ENCODE measurements around the gene SFXN5.
A peak's percentile ranks its signal among the peaks of the same experiment; 100 is the strongest.
"Not testable (repeated sequence)": the region's sequence is repeated elsewhere in the genome, so short reads cannot be mapped to it uniquely, and the experiment has no call there.

Gene SFXN5

DNA sequence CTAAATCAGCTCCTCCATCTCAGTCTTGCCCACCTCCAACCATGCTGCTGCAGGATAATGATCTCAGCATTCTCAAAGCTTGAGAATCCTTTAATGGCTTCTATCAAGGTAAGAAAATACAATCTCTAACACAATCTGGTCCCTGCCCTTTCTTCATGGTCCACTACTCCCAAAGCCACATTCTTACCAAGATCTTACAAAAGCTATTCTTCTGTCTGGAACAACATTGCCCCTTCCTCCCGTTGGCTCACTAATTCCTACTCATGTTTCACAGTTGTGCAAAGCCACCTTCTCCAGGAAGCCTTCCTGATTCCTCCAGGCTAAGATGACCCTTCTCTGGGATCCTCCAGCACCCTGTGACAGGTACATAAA is 5.9 kb upstream of the SFXN5 start:
- no peak for DNase-seq (ENCODE audit: low spot score)

DNA sequence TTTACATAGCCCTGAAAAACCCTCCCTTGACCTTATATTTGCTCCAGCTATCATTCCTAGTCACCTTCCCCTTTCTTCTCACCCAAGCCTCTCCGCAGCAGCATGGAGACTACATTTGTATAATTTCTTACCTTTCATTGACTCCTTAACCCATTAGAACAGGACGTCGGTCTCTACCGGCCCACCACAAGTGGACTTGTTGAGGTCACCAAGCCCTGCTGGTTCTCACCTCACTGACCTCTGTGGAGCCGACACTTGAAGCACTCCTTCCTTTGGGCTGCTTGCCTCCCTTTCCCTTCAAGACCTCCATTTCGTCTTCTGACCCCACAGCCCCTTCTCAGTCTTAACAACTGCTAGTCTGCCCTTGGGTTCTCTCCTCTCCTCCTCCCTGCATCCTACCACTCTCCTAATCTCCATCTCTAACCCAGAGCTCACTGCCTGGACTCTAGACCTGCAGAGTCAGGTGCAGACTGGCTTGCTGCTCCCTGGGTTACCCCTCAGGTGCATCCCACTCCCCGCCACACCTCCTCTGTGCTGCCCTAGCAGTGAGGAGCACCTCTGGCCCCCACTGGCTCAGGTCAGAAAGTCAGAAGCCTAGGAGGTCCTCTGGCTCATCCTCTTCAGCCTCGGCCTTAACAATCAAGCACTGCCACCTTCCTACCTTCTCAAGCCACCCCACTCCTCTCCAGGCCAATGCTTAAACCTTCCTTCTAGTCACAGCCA is 5.3 kb upstream of the SFXN5 start:
- no peak for DNase-seq (ENCODE audit: low spot score)

DNA sequence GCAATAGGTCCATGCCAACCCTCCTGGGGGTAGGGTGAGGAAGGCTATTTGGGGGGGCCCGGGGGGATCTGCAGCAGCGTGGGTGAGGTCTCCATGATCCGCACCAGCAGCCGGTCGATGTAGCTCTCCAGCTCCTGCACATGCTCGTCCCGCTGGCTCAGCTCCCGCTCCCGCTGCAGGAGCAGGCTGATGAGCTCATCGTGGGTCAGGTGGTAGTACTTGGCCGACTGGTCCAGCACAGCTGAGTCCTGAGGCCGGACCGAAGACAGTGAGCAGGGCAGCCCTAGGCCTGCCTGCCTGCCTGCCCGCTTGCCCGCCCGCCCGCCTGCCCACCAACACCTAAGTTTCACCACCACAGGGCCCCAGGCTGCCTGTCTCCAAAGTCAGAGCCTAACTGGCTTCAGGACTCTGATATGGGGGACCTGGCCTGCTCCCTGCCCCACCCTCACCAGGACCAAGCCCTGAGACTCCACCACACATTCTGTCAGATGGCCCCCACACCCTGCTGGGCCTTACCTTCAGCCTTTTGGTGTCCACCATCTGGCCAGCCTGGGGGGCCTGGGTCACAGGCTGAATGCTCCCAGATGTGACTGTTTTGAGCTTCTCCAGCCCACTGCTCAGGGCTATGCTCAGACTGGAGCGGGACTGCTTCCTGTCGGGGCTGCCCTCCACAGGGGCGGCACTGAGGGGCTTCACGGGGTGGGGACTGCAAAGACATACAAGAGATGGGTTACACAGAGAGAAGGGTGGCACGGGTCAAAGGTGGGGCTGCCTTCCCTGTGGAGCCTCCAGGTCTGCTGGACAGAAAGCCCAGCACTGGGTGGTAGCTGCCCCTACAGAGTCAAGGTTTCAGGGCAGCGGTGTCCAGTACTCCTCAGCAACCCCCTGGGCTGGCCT is 4.2 kb upstream of the SFXN5 start:
- no peak for DNase-seq (ENCODE audit: low spot score)

DNA sequence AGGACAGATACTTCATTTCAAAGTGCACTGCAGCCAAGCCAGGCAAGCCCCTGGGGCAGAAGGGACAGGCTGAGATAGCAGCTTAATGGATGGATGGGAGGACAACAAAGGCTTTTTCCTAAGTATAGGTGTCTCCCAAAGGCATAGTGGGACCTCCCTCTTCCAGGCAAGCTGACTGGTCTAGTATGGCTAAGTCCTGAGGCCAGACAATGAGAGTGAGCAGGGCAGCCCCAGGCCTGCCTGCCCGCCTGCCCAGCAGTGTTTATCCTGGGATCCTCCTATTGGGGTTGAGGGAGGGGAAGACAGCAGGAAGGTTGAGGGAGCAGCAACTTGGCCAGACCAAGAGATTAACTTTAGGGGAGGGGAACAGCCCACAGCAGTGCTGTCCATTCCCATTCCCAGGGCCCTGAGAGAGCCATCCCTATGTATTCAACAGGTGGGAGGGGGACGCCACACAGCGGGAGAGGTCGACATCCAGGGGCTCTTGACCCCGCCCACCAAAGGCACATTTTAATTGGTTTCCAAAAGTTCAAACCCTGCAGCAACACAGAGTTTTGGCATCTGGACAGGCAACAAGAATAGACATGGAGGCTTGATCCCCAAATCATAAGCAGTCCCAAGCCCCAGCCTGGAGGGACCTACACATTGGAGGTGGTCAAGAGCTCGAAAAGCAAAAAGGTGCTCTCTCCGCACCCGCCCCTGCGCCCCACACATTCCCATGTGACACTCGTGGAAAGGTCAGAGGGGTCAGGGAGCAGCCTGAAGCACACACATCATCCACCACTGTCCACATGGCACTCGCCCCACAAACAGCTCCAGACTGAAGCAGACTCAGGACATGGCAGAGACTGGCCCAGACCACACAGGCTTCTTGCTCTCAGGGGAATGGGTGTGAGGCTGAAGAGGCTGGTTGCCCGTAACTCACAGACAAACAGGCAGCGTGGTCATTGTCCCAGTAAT is 2.9 kb upstream of the SFXN5 start:
- no peak for DNase-seq (ENCODE audit: low spot score)

DNA sequence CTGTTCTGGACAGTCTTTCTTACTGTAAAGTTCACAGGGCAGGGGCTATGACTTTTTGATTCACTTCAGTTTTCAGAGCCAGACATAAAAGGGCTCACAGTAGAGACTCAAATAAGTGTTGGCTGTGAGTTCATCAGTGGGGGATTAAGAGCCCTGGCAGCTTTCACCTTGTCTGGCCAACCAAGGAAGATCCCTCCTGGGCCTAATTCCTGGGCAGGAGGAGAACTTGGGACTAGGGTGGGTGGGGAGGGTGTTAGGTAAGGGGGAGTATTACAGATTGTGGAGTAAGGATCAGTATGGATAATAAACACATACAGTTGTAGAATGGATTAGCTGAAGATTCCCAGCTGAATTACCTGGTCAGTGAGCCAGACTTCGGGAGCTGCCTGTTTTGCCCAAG is 904 bp upstream of the SFXN5 start:
- DNase-seq (ENCODE audit: low spot score): no peak

DNA sequence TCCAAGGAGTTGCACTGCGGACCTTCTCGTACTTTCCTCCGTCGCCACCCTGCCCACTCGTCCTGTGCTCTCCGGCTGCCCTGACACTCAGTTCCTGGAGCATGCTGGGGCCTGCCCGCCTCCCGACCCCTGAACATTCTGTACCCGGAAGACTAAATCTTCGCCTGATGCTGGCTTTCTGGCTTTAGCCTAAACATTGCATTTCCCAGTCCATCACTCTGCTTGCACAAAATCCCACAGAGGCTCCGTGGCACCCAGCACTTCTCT is 550 bp upstream of the SFXN5 start:
- DNase-seq (ENCODE audit: low spot score): no peak

DNA sequence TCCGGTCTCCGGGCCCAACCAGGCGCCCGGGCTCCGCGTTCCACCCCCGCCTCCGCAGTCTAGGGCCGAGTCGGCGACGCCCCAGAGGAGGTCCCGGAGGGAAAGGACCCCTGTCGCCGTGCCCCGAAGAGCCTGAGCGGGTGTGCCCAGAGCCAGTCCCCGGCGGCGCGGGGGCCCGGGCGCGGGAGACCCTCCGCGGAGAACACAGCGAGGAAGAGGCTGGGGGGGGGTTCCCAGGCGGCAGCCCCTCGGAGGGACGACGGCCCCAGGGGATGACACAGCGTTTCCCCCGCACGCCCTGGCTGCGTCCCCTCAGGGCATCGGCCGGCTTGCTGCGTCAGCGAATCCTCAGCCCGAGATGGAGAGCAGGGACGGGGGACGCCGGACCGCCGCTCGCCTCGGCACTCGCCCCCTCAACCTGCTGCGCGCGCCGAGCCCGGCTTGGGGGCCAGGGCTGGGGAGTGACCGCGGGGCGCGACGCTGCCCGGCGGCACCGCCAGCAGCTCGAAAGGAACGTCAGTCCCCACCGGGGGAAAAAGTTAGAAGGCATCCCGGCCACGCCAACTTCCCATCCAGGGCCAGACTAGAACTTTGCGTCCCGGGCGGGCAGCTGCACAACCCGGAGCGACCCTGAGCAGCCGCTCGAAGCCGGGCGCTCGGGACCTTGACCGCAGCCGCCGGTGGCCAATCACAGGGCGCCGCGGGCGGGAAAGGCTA is 711 bp downstream of the SFXN5 start:
- peak; percentile 81 for DNase-seq (ENCODE audit: low spot score)

DNA sequence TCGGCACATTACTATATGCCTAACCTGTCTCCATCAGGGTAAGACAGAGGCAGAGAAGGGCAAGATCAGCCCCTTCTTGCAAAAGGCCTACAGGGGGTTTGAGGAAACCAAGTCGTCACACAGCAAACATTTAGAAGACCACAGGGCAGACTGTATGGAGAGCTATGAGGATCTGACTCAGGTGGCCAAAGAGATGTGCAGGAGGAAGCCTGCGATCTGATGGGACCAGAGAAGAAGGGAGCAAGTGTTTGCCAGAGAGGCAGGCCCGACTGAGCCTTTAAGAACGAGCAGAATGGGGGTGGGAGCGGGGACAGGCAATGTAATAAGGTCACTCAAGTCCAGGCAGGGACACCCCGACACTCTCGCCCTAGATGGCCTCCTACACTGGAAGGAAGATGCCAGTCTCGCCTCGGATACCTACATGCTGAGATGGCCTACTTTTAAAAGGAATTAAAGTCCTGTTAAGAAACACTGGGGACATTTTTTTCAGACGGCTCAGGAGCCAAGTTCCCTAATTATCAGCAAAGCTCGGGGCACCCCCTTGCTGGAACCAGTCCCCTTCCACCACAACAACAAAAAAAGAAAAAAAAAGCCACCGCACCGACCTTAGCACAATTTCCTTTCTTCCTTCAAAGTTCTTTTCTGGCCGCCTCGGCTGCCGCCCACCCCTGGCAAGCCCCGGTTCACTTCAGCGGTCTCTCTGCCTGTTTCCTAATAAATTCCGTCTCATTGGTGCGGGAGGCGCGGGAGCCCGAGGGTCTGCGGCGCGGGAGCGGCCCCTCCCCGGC is 1.5 kb downstream of the SFXN5 start:
- no peak for DNase-seq (ENCODE audit: low spot score)

DNA sequence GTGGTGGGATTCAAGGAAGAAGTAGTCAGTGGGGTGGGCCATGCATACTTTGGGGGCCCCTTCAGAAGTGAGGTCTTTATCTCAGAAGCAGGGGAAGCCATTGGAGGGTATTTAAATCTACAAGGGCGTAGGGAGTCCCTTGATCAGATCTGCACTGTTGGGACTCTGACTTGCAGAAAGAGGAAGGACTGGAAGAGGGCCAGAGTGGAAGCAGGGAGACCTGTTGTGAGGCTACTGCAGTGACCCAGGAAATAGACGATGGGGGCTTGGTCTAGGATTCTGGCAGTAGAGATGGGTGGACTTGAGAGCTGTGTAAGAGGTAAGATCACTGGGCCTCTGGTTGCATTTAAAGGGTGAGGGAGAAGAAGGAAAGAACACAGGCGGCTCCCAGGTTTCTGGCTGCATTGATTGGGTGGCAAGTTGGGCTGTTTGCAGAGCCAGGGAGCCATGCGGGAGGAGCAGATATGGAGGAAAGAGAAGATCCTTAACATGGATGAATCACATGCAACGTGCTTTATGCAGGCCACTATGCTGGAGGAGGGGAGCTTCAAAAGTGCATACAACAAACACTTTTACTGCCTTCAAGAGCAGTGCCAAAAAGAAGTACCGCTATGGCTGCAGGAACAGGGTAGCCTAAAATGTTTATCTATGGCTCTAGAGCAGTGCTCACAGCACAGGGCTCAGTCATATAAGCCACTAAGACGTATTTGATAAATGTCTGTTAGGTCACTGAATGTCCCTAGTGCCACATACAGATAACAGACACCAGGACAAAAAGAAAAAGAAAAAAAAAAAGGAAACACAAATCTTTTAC is 2.3 kb downstream of the SFXN5 start:
- no peak for DNase-seq (ENCODE audit: low spot score)

DNA sequence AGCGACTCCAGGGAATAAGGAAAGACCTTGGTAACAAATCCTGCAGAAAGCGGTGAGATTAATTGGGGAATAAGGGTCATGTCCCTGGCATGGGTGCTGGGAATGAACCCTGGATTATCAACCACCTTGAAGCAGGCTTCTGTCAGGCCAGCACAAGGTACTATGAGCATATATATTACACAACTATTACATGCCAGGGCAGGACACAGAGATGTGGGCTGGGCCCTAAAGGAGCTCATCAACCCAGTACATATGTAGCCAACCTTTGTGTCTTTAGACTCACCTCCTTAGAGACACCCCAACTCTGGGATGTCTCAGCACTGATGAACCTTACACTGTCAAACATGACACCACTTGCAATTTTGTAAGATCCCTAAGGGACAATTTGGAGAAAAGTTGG is 3.4 kb downstream of the SFXN5 start:
- DNase-seq (ENCODE audit: low spot score): no peak

DNA sequence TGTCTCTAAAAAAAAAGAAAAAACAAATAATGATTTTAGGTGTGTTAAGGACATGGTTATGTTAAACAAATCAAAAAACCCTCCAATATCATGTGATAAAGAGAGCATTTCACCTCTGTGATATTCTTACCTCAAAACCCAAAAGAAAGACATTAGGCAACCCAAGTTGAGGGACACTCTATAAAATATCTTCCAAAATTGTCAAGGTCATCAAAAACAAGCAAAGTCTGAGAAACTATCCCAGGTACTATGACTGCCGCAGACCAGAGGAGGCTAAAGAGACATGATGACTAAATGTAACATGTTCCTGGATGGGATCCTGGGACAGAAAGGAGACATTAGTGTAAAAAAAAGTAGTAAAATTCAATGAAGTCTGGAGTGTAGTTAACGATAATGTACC is 4.5 kb downstream of the SFXN5 start:
- no peak for DNase-seq (ENCODE audit: low spot score)

DNA sequence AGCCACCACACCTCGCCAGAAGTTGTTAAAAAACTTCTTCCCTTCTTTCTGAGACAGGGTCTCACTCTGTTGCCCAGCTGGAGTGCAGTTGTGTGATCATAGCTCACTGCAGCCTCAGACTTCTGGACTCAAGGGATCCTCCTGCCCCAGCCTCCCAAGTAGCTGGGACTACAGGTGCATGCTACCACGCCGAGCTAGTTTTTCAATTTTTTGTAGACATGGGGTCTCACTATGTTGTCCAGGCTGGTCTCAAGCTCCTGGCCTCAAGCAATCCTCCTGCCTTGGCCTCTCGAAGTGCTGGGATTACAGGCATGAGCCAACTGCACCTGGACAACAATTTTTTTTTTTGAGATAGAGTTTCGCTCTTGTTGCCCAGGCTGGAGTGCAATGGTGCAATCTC is 6.4 kb downstream of the SFXN5 start:
- not testable (repeated sequence) for DNase-seq (ENCODE audit: low spot score)

DNA sequence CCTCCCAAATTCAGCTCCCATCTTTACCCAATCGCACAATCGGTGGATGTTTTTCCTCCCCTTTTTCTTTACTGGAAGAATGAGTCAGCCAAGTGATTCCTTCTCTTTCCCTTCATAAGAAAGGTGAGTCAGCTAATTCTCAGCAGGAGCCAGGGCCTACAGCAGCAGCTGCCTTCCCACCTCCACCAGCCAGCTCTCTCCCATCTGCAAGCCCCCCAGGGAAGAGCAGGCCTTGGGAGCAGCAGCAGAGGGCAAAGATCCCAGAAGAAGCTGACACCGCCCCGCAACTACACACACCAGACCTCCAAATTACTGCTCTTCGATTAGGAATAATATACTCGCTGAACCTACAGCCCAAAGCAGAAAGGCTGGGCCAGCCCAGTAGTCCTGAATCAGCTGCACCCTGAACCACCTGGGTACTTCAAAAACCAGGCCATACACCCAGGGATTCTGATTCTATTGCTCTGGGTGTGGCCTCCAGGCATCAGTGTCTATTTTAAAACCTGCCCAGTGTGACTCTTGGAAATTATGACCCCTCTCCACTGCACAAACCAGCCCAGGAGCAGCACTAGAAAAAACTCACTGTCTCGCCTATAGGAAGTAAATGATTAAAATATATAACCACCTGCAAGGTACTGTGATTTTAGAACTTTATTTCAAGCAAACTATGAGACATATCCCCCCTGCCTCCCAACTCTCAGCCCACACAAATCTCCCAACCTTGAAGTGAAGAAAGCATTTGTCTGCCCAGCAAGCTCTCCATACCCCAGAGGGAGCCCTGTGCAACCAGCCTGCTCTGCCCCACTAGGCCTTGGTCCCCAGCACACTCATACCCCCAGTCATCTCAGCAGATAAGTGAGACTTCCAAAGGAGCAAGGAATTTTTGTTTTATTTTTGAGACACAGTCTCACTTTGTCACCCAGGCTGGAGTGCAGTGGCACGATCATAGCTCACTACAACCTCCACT is 7.3 kb downstream of the SFXN5 start:
- peak; percentile 44 for DNase-seq (ENCODE audit: low spot score)

DNA sequence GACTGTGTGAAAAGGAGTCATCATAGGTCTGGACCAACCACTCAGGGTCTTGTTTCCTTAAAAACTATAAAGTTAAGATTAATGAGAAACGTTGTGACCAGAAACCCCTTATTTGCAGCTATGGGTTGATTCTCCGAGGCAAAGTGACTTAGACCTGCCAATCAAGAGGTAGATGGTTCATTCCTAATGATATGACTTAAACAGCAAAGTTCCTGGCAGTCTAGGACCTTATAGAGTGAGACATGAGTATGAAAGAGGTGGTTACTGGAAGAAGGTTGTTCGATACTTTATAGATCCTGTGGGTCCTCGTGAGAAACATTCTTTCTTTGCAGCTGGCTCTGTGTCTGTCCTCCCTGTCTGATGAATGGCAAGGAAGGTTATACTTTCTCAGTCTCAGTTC is 8.0 kb downstream of the SFXN5 start:
- no peak for DNase-seq (ENCODE audit: low spot score)

DNA sequence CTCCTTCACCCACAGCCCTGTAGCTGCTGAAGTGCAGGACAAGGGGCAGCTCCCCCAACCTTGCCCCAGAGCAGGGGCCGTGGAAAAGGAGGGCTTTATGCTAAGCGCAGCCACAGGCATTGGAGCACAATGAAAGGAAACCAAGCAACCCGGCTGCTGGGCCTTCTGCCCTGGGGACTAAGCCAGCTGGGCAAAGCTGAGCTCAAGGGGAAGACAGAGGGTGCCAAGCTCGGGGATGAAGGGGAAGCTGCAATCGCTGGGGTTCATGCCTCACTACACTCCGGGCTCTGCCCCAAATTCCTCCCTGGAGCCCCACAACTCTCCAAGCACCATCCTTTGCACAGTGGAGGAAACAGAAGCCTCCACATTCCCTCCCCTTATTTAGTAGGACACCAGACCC is 12.4 kb downstream of the SFXN5 start:
- peak; percentile 31 for DNase-seq (ENCODE audit: low spot score)

DNA sequence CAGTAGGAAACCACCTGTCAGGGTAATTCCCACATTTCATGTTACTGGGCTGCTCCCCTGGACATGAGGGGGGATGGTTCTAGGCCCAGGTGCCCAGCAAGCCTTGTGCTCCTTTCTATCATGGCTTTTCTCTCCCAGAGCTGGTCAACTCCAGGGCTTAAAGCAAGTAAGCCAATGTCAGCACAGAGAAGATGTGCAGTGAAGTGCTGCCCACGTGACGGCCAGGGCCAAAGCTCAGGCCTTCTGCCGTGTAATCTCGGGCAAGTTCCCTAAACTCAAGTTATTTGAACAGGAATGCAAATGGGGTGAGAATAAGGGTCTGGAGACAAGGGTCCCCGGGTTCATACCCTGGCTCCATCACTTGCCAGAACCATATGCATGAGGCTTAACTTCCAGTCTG is 16.5 kb downstream of the SFXN5 start:
- DNase-seq (ENCODE audit: low spot score): no peak

DNA sequence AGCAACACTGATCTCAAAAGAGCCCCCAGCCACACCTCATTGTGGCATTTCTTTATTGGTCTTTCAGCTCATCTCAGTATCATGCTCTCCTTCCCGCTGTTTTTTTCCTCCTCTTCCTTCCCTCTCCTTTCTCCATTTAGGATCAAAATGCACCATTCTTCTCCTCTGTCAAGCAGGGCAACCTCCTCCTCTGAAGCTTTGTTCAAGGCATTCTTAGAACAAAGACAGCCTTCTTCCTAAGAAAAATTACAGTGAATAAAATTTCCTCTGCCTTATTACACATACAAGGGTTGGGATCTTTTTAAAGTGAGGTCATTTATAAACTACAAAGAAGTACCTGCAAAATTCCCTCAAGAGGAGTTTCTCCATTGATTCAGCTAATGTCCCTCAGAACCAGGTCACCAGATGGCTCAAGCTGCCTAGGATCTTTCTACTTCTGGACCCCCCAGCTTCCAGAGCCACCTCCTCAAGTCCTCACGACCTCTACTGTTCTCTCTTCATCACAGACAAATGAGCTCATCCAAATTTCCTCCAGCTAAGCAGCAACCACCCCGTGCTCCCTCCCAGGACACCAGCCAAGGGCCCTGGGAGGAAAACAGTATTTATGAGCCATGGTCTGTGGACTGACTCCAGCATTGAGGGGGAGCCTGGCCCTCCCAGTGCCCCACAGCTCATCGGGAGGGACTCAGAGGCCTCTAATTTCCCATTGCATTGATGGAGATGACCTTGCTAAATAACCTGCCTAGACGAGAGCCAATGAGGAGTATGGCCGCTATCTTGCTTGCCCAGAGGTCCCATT is 18.0 kb downstream of the SFXN5 start:
- no peak for DNase-seq (ENCODE audit: low spot score)

DNA sequence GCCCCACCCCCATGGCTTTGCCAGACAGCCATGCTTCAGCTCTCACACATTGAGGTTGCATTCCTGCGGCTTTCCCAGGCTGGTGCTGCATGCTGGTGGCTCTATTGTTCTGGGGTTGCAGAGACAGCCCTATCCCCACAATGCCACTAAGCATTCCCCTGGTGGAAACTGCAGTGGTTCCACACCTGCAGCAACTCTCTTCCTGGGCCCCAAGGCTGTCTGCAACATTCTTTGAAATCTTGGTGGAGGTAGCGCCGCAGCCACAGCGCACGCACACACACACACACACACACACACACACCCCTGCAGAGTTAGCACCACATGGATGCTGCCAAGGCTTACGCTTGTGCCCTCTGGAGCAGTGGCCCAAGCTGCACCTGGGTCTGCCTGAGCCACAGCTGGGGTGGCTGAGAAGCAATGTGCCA is 21.4 kb downstream of the SFXN5 start:
- peak; percentile 73 for DNase-seq (ENCODE audit: low spot score)

All from ecto neural progenitor cell (in vitro differentiated cells).